Astrocyte (in vitro differentiated cells and primary cell): Measurements from ENCODE around the gene TNPO3.

Experiments used
- EZH2 ChIP-seq: IDR thresholded peaks from 2 replicates; pipeline ENCODE4 v1.6.1; 2012; ENCODE audit warnings: mild to moderate bottlenecking, low read length, inconsistent platforms; ENCODE audit not compliant: insufficient read depth
- TF ChIP-seq, protein P1 (sequence below): IDR thresholded peaks from 2 replicates; pipeline ENCODE4 v1.5.1; 2011; ENCODE audit warnings: low read depth, mild to moderate bottlenecking, inconsistent platforms, low read length, moderate library complexity; ENCODE audit not compliant: insufficient read depth

DNA sequence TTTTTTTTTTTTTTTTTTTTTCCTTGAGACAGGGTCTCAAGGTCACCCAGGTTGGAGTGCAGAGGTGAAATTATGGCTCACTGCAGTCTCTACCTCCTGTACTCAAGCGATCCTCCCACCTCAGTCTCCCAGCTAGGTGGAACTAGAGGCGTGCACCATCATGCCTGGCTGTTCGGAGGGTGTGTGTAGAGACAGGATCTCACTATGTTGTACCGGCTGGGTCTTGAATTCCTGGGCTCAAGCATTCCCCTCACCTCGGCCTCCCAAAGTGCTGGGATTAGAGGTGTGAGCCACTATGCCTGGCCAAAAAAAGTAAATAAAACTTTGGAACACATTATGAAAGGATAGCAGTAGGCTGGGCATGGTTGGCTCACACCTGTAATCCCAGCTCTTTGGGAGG lies 39.6 kb upstream of the TNPO3 start:
- TF ChIP-seq EZH2 = no peak
- TF ChIP-seq, protein P1, sequence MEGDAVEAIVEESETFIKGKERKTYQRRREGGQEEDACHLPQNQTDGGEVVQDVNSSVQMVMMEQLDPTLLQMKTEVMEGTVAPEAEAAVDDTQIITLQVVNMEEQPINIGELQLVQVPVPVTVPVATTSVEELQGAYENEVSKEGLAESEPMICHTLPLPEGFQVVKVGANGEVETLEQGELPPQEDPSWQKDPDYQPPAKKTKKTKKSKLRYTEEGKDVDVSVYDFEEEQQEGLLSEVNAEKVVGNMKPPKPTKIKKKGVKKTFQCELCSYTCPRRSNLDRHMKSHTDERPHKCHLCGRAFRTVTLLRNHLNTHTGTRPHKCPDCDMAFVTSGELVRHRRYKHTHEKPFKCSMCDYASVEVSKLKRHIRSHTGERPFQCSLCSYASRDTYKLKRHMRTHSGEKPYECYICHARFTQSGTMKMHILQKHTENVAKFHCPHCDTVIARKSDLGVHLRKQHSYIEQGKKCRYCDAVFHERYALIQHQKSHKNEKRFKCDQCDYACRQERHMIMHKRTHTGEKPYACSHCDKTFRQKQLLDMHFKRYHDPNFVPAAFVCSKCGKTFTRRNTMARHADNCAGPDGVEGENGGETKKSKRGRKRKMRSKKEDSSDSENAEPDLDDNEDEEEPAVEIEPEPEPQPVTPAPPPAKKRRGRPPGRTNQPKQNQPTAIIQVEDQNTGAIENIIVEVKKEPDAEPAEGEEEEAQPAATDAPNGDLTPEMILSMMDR = no peak
